AG04449 (cell line): ENCODE measurements around the gene SLC35G3.
"Not testable (repeated sequence)": the region's sequence is repeated elsewhere in the genome, so short reads cannot be mapped to it uniquely, and the experiment has no call there.

Source experiments
- CTCF ChIA-PET: fragments of 350-600 bp; formaldehyde crosslinking; extraction: SDS; loops from one replicate; lab custom pipeline; 2021; ENCODE audit warnings: antibody characterized with exemption; lab: Yijun Ruan, JAX
- POLR2A ChIA-PET: fragments of 400-600, 350-600 bp; formaldehyde crosslinking; extraction: SDS; loops from one replicate; lab custom pipeline; 2020; ENCODE audit warnings: antibody characterized with exemption, inconsistent platforms; lab: Yijun Ruan, JAX
- DNase-seq: peaks from one replicate; pipeline ENCODE4 v3.0.0-alpha.2; 2010; ENCODE audit warnings: low read depth, low spot score
- H3K4me3 ChIP-seq: 2 replicates; pipeline ENCODE4 v1.5.1; 2011; ENCODE audit warnings: low read depth, mild to moderate bottlenecking, control low read depth, low read length
- CTCF ChIP-seq: IDR thresholded peaks from one replicate; pipeline ENCODE4 v1.5.1; 2011; ENCODE audit warnings: mild to moderate bottlenecking, moderate library complexity, low read length, control low read depth, inconsistent platforms; ENCODE audit not compliant: insufficient read depth; ENCODE audit errors: missing control alignments

SLC35G3 gene

GRCh38 chr17:35155246-35155645 is 38.9 kb downstream of the SLC35G3 start:
- H3K4me3 ChIP-seq = no peak overlapping the region
- DNase-seq = no peak
- POLR2A ChIA-PET = no interaction called here
- no peak for TF ChIP-seq CTCF
- CTCF ChIA-PET = no interaction called here

- ChIA-PET POLR2A (no interaction called here), CTCF (no interaction called here)
- H3K4me3 ChIP-seq = no peak overlapping the region
- TF ChIP-seq CTCF = no peak
- DNase-seq = no peak
These were observed 39.7 kb downstream of the SLC35G3 start for GRCh38 chr17:35154196-35155165.

GRCh38 chr17:35152421-35153140 is 41.6 kb downstream of the SLC35G3 start:
- POLR2A ChIA-PET = no interaction called here
- CTCF ChIA-PET = no interaction called here
- TF ChIP-seq CTCF = no peak
- H3K4me3 ChIP-seq = no peak overlapping the region
- no peak for DNase-seq

GRCh38 chr17:35151080-35151479 is 43.1 kb downstream of the SLC35G3 start:
- POLR2A ChIA-PET, CTCF ChIA-PET, H3K4me3 ChIP-seq, DNase-seq: not testable (repeated sequence)

GRCh38 chr17:35149941-35150340 is 44.3 kb downstream of the SLC35G3 start:
- ChIA-PET CTCF (interaction anchor here (1.1 kb wide), 1 partner anchor 597 kb away, joined by 3 read pairs; no protein-coding TSS in a partner anchor), POLR2A (no interaction called here)
- DNase-seq = no peak
- TF ChIP-seq CTCF = no peak
- H3K4me3 ChIP-seq = no peak overlapping the region

- ChIA-PET CTCF (interaction anchor here (1.1 kb wide), 1 partner anchor 390 kb away, joined by 3 read pairs; no protein-coding TSS in a partner anchor), POLR2A (no interaction called here)
- TF ChIP-seq CTCF = no peak
- no peak for DNase-seq
- H3K4me3 ChIP-seq = no peak overlapping the region
These were observed 46.0 kb downstream of the SLC35G3 start for GRCh38 chr17:35148144-35148543.
